A673 (cell line): Measurements from ENCODE around the gene ZNF3. TPM values are rescaled to one million over a fixed set of nuclear protein-coding genes. Genes with fewer than 3 reads are reported as not detected.

ENCODE experiments used
- BruUV-seq: library from RNA; stranded (reverse); fragments of 400-500 nt; replicated peaks from 2 replicates; lab custom pipeline; 2021; lab: Mats Ljungman, UMichigan
- CTCF ChIA-PET: fragments of 300-600 bp; sonication (Branson Sonifier 250); formaldehyde crosslinking; loops from one replicate; lab custom pipeline; 2022; ENCODE audit warnings: antibody characterized with exemption; lab: Charles Lee
- POLR2A ChIA-PET: fragments of 300-600 bp; sonication (Branson Sonifier 250); formaldehyde crosslinking; loops from one replicate; lab custom pipeline; 2022; ENCODE audit warnings: antibody characterized with exemption; ENCODE audit not compliant: low non-redundant PET; lab: Charles Lee
- DNase-seq: peaks from one replicate; pipeline ENCODE4 v3.0.0-alpha.2; 2015; ENCODE audit warnings: low spot score
- H3K27ac ChIP-seq: fragments of 200-600 bp; sonication (generic); 2 replicates; pipeline ENCODE4 v1.5.1; 2016; ENCODE audit warnings: mixed run types, low read depth, mild to moderate bottlenecking, mixed read lengths, antibody characterized with exemption, low read length; ENCODE audit not compliant: poor library complexity, severe bottlenecking
- H3K27me3 ChIP-seq: fragments of 200-600 bp; sonication (generic); replicated peaks from 2 replicates; pipeline ENCODE4 v1.6.1; 2017; ENCODE audit warnings: mixed run types, low read depth, mild to moderate bottlenecking, mixed read lengths, antibody characterized with exemption, low read length; ENCODE audit not compliant: insufficient read depth, poor library complexity
- H3K36me3 ChIP-seq: fragments of 200-600 bp; sonication (generic); 2 replicates; pipeline ENCODE4 v1.6.1; 2016; ENCODE audit warnings: mixed run types, mild to moderate bottlenecking, mixed read lengths, antibody characterized with exemption, low read length; ENCODE audit not compliant: insufficient read depth, poor library complexity, severe bottlenecking
- H3K4me1 ChIP-seq: fragments of 200-600 bp; sonication (generic); 2 replicates; pipeline ENCODE4 v1.6.1; 2017; ENCODE audit warnings: mixed run types, mild to moderate bottlenecking, mixed read lengths, antibody characterized with exemption, low read length; ENCODE audit not compliant: insufficient read depth, poor library complexity, severe bottlenecking
- H3K4me3 ChIP-seq: fragments of 200-600 bp; sonication (generic); 2 replicates; pipeline ENCODE4 v1.5.1; 2016; ENCODE audit warnings: low read depth, mixed run types, mild to moderate bottlenecking, mixed read lengths, low read length; ENCODE audit not compliant: poor library complexity, severe bottlenecking
- H3K9me3 ChIP-seq: fragments of 200-600 bp; sonication (generic); 2 replicates; pipeline ENCODE4 v1.6.1; 2016; ENCODE audit warnings: mixed run types, low read depth, mild to moderate bottlenecking, mixed read lengths, antibody characterized with exemption, low read length; ENCODE audit not compliant: poor library complexity, severe bottlenecking
- EZH2 ChIP-seq: fragments of 200-600 bp; sonication (generic); IDR thresholded peaks from 2 replicates; pipeline ENCODE4 v1.6.1; 2017; ENCODE audit warnings: borderline replicate concordance, low read depth, mild to moderate bottlenecking, mixed read lengths, antibody characterized with exemption, low read length; ENCODE audit not compliant: poor library complexity, severe bottlenecking
- intact Hi-C: fragments of 100-400 bp; cut with micrococcal nuclease; formaldehyde crosslinking; loops from one replicate; pipeline ENCODE4 v1.10.0; 2022; ENCODE audit not compliant: unreplicated experiment
- microRNA-seq: library from miRNA; unstranded; fragments of <30 nt; microRNA quantifications from one replicate; pipeline ENCODE4 v1.2.0, GENCODE V29; 2021
- total RNA-seq: library from RNA; stranded (reverse); gene quantifications from 2 replicates; pipeline ENCODE4 v1.2.3, GENCODE V29; 2021
- TF ChIP-seq, protein P1 (sequence below): fragments of 300-800, 200-600 bp; sonication (generic); conservative IDR thresholded peaks from 2 replicates; pipeline ENCODE4 v1.5.1; 2017; ENCODE audit warnings: low read depth, mild to moderate bottlenecking, antibody characterized with exemption, low read length, moderate library complexity, mixed read lengths

ZNF3 gene
- total RNA-seq, 1 experiment from 2014 or later = 50.2 TPM

DNA sequence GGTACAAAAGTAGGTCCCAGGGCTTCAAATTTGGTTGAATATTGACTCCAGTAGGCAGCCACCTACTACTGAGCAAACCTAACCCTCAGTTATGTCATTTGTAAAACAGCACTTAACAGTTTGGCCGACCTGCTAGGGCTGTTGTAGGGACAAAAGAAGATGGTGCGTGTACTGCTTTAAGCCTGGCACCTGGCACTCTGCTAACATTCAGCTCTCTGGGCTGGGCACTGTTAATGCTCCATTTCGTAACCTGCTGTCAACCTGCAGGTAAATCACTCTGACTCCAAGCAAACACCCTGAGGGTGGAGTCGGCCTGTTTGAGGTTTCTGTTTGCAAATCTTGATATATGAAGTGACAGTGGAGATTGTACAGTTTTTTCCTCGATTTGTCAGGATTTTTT lies 58.9 kb downstream of the ZNF3 start:
- DNase-seq = no peak
- ChIA-PET CTCF (no interaction called here), POLR2A (no interaction called here)
- peaks cover 42% of the 10 kb centered on the region for H3K36me3 ChIP-seq
- intact Hi-C loops = no loop called here
- no TSS peak for BruUV-seq
- no peaks in the 10 kb centered on the region for H3K4me1 ChIP-seq
- no peak overlapping the region for H3K27ac ChIP-seq
- no peak for TF ChIP-seq EZH2
- TF ChIP-seq, protein P1, sequence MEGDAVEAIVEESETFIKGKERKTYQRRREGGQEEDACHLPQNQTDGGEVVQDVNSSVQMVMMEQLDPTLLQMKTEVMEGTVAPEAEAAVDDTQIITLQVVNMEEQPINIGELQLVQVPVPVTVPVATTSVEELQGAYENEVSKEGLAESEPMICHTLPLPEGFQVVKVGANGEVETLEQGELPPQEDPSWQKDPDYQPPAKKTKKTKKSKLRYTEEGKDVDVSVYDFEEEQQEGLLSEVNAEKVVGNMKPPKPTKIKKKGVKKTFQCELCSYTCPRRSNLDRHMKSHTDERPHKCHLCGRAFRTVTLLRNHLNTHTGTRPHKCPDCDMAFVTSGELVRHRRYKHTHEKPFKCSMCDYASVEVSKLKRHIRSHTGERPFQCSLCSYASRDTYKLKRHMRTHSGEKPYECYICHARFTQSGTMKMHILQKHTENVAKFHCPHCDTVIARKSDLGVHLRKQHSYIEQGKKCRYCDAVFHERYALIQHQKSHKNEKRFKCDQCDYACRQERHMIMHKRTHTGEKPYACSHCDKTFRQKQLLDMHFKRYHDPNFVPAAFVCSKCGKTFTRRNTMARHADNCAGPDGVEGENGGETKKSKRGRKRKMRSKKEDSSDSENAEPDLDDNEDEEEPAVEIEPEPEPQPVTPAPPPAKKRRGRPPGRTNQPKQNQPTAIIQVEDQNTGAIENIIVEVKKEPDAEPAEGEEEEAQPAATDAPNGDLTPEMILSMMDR = no peak
- H3K4me3 ChIP-seq = no peak overlapping the region
- no peaks in the 10 kb centered on the region for H3K27me3 ChIP-seq
- no peaks in the 10 kb centered on the region for H3K9me3 ChIP-seq

DNA sequence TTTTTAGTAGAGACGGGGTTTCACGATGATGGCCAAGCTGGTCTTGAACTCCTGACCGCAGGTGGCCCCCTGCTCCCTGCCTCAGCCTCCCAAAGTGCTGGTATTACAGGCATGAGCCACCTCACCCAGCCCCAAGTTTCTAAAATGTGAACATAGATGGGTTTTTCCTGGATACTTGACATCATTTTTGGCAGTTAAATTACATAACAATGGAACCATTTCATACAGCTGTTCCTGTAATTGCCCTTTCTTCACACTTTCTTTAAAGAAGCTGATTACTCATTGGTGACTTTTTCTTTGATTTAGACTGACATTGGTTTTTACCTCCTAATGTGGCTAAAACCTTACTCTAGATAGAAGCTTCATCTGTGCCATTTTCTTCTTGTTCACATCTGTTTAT lies 60.2 kb downstream of the ZNF3 start:
- POLR2A ChIA-PET = no interaction called here
- H3K27ac ChIP-seq = no peak overlapping the region

More for the DNA sequence above, 60.2 kb downstream of the ZNF3 start:
- Histone ChIP-seq H3K4me1 (peaks cover 6% of the 10 kb centered on the region), H3K27me3 (no peaks in the 10 kb centered on the region), H3K4me3 (no peak overlapping the region), H3K9me3 (no peaks in the 10 kb centered on the region), H3K36me3 (peaks cover 38% of the 10 kb centered on the region)
- TF ChIP-seq, protein P1 = no peak
- no peak for TF ChIP-seq EZH2
- intact Hi-C loops = no loop called here
- DNase-seq = no peak
- BruUV-seq = no TSS peak
- CTCF ChIA-PET = no interaction called here

Small RNAs within 50 kb of the gene (microRNA-seq; reads per million reads assigned to microRNA genes)
- gene MIR106B (12,909 reads per million, percentile 96 among the genes with 10 or more reads in this experiment), gene MIR25 (2,226 reads per million, percentile 88 among the genes with 10 or more reads in this experiment), gene MIR93 (25,093 reads per million, percentile 98 among the genes with 10 or more reads in this experiment)

Other genes starting within 250 kb of the ZNF3 start
- gene OR2AE1, start 204.7 kb downstream of the ZNF3 start, total RNA-seq = not detected in 2 replicates
- 18.3 and 23.4 TPM in 2 replicates for gene TRIM4, start 162.2 kb downstream of the ZNF3 start, total RNA-seq
- gene GJC3, start 152.1 kb downstream of the ZNF3 start, total RNA-seq = not detected in 2 replicates
- gene AZGP1, start 105.7 kb downstream of the ZNF3 start, total RNA-seq = not detected in 2 replicates
- gene ZKSCAN1, start 66.1 kb downstream of the ZNF3 start, total RNA-seq = 66.5 and 69.5 TPM in 2 replicates
- 17.2 and 21.7 TPM in 2 replicates for gene ZSCAN21, start 31.9 kb downstream of the ZNF3 start, total RNA-seq
- 155 and 166 TPM in 2 replicates for gene COPS6, start 7.2 kb upstream of the ZNF3 start, total RNA-seq
- 399 and 418 TPM in 2 replicates for gene MCM7, start 19.7 kb upstream of the ZNF3 start, total RNA-seq
- gene AP4M1, start 19.9 kb upstream of the ZNF3 start, total RNA-seq = 24.0 and 25.1 TPM in 2 replicates
- 97.3 and 98.8 TPM in 2 replicates for gene TAF6, start 37.6 kb upstream of the ZNF3 start, total RNA-seq
- 20.2 and 22.2 TPM in 2 replicates for gene CNPY4, start 37.9 kb upstream of the ZNF3 start, total RNA-seq
- gene MBLAC1, start 45.2 kb upstream of the ZNF3 start, total RNA-seq = 3.0 and 3.1 TPM in 2 replicates
- 84.5 and 90.4 TPM in 2 replicates for gene LAMTOR4, start 67.2 kb upstream of the ZNF3 start, total RNA-seq
- gene TRAPPC14, start 77.0 kb upstream of the ZNF3 start, total RNA-seq = 22.6 and 25.7 TPM in 2 replicates
- 3.2 and 3.5 TPM in 2 replicates for gene GAL3ST4, start 86.9 kb upstream of the ZNF3 start, total RNA-seq
- gene GPC2, start 95.7 kb upstream of the ZNF3 start, total RNA-seq = 23.3 and 28.4 TPM in 2 replicates
- 1.2 and 2.4 TPM in 2 replicates for gene STAG3, start 96.2 kb upstream of the ZNF3 start, total RNA-seq
- not detected in 2 replicates for gene PVRIG, start 138.2 kb upstream of the ZNF3 start, total RNA-seq
- not detected in 2 replicates for gene SPDYE3, start 226.0 kb upstream of the ZNF3 start, total RNA-seq